VCaP (cell line): ENCODE measurements around the gene NTN3.

Source experiments
- H3K27ac ChIP-seq: fragments of 450-650 bp; 2 replicates; pipeline ENCODE4 v1.5.1; 2017
- TF ChIP-seq, protein P1 (sequence below): fragments of 450-650 bp; conservative IDR thresholded peaks from 2 replicates; pipeline ENCODE4 v1.5.1; 2017; ENCODE audit warnings: mild to moderate bottlenecking, moderate library complexity

NTN3 gene

DNA sequence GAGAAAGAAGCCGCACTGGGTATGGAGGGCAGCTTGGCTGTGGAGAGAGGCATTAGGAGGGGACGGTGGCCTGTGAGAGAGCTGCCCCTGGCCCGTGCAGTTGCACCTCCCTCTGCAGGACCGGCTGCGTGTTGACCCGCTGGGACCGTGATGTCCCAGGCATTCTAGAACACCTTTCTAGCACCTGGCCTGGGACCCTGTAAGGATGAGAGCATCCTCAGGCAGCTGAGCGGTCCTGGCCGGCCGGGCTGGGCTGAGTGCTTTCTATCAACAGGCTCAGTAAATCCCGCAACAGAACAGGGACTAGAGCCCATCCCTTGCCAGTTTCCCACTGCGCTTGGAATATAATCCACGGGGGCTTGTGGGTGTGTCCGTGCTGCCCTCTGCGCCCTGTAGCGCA is 18.5 kb downstream of the NTN3 start:
- no peak overlapping the region for H3K27ac ChIP-seq
- TF ChIP-seq, protein P1, sequence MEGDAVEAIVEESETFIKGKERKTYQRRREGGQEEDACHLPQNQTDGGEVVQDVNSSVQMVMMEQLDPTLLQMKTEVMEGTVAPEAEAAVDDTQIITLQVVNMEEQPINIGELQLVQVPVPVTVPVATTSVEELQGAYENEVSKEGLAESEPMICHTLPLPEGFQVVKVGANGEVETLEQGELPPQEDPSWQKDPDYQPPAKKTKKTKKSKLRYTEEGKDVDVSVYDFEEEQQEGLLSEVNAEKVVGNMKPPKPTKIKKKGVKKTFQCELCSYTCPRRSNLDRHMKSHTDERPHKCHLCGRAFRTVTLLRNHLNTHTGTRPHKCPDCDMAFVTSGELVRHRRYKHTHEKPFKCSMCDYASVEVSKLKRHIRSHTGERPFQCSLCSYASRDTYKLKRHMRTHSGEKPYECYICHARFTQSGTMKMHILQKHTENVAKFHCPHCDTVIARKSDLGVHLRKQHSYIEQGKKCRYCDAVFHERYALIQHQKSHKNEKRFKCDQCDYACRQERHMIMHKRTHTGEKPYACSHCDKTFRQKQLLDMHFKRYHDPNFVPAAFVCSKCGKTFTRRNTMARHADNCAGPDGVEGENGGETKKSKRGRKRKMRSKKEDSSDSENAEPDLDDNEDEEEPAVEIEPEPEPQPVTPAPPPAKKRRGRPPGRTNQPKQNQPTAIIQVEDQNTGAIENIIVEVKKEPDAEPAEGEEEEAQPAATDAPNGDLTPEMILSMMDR, result no peak

DNA sequence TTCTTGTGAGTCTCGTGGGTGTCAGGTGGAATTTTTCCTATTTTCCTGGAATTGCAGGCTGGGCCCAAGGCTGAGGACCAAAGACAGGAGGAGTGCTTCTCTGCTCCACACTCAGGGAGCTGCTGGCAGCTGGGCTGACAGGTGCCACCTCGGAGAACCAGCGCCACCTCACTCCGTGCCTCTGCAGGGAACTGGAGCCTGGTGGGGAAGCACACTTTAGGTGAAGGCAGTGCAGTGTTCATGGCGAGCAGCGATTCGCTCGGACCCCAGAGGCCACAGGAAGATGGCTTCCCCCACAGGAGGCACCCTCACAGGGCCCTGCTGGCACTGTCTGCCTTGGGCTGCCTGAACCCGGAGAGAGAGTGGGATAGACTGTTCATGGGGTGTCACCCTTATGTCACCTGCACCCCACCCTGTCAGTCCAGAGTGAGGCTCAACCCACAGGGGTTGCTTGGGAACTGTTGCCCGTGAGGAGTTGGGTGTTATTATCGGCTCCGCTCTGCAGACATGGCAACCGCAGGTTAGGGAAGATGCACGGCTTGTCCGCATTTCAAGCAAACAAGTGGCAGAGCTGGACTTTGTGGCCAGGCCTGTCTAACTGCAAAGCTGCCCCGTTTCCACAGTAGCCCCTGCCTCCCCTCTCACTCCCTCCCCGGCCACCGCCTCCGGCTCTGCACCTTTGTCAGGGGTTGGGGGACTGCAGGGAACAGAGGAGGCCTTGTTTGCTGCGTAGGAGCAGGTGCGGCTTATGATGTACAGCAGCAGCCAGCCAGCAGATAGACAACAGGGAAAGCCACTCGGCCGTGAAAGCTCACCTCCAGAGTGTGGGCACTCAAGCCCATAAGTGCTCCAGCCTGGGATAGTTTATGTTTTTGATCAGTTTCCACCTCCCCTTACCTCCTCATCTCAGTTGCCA is 19.4 kb downstream of the NTN3 start:
- TF ChIP-seq, protein P1, result no peak
- no peak overlapping the region for H3K27ac ChIP-seq

- no peak overlapping the region for H3K27ac ChIP-seq
- TF ChIP-seq, protein P1, result no peak
Measured at GRCh38 chr16:2492292-2492691, 21.2 kb downstream of the NTN3 start.

- TF ChIP-seq, protein P1, result no peak
Measured at GRCh38 chr16:2493605-2494004, 22.5 kb downstream of the NTN3 start.

DNA sequence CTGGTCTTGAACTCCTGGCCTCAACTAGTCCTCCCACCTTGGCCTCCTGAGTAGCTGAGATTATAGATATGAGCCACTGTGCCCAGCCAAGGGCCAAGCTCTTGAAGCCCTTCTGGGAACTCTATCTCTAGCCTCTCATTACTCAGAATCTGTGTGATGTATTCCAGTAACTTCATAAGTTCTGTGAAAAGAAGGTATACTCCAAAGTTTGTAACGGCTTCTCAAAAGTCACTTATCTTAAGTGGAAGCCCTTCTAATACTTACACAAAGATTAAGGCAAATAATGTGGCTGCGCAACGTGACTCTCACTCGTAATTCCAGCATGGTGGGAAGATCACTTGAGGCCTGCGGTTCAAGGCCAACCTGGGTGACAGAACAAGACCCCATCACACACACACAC is 23.5 kb downstream of the NTN3 start:
- TF ChIP-seq, protein P1, result no peak

More at GRCh38 chr16:2493605-2494004, 22.5 kb downstream of the NTN3 start:
- H3K27ac ChIP-seq, result no peak overlapping the region

GRCh38 chr16:2495041-2495440 is 23.9 kb downstream of the NTN3 start:
- TF ChIP-seq, protein P1, result no peak
- no peak overlapping the region for H3K27ac ChIP-seq

More for the DNA sequence above, 23.5 kb downstream of the NTN3 start:
- no peak overlapping the region for H3K27ac ChIP-seq

DNA sequence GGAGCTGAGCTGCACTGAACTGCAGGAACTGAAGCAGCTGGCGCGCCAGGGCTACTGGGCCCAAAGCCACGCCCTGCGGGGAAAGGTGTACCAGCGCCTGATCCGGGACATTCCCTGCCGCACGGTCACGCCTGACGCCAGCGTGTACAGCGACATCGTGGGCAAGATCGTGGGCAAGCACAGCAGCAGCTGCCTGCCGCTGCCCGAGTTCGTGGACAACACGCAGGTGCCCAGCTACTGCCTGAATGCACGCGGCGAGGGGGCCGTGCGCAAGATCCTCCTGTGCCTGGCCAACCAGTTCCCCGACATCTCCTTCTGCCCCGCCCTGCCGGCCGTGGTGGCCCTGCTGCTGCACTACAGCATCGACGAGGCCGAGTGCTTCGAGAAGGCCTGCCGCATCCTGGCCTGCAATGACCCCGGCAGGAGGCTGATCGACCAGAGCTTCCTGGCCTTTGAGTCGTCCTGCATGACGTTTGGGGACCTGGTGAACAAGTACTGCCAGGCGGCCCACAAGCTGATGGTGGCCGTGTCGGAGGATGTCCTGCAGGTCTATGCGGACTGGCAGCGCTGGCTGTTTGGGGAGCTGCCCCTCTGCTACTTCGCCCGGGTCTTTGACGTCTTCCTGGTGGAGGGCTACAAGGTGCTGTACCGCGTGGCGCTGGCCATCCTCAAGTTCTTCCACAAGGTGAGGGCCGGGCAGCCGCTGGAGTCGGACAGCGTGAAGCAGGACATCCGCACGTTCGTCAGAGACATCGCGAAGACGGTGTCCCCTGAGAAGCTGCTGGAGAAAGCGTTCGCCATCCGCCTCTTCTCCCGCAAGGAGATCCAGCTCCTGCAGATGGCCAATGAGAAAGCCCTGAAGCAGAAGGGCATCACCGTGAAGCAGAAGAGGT is 25.4 kb downstream of the NTN3 start:
- H3K27ac ChIP-seq, result no peak overlapping the region
- TF ChIP-seq, protein P1, result no peak
